Measurements from ENCODE around the gene GSTK1.

Gene GSTK1

GRCh38 chr7:143296686-143297085 lies 33.4 kb downstream of the GSTK1 start:
- no peak for DNase-seq (ENCODE audit: low read depth in 2 of 2)

GRCh38 chr7:143299346-143299745 lies 36.1 kb downstream of the GSTK1 start:
- DNase-seq (ENCODE audit: low read depth in 2 of 2), result no peak

GRCh38 chr7:143299840-143300239 lies 36.6 kb downstream of the GSTK1 start:
- DNase-seq (ENCODE audit: low read depth in 2 of 2), result no peak

- DNase-seq (ENCODE audit: low read depth in 2 of 2), result no peak
Measured at GRCh38 chr7:143300959-143301935, 38.0 kb downstream of the GSTK1 start.

- DNase-seq (ENCODE audit: low read depth in 2 of 2), result no peak
Measured at GRCh38 chr7:143303733-143304132, 40.5 kb downstream of the GSTK1 start.

- DNase-seq (ENCODE audit: low read depth in 2 of 2), result no peak
Measured at GRCh38 chr7:143304938-143305337, 41.7 kb downstream of the GSTK1 start.

- DNase-seq (ENCODE audit: low read depth in 2 of 2), result no peak
Measured at GRCh38 chr7:143305423-143306070, 42.3 kb downstream of the GSTK1 start.

- no peak for DNase-seq (ENCODE audit: low read depth in 2 of 2)
Measured at GRCh38 chr7:143308632-143309031, 45.4 kb downstream of the GSTK1 start.

- no peak for DNase-seq (ENCODE audit: low read depth in 2 of 2)
Measured at GRCh38 chr7:143314127-143314526, 50.9 kb downstream of the GSTK1 start.

GRCh38 chr7:143315776-143316175 lies 52.5 kb downstream of the GSTK1 start, which contains the start of gene CLCN1:
Gene CLCN1 (plus strand): TSS chr7:143316111. CDS start chr7:143316213, 102 bp downstream.
- no peak for DNase-seq (ENCODE audit: low read depth in 2 of 2)

GRCh38 chr7:143316492-143316891 lies 53.3 kb downstream of the GSTK1 start:
- no peak for DNase-seq (ENCODE audit: low read depth in 2 of 2)

- DNase-seq (ENCODE audit: low read depth in 2 of 2), result no peak
Measured at GRCh38 chr7:143318661-143319060, 55.4 kb downstream of the GSTK1 start.
